WERI-Rb-1 (cell line): Measurements from ENCODE around the gene PPEF1.
"Not testable (repeated sequence)": the region's sequence is repeated elsewhere in the genome, so short reads cannot be mapped to it uniquely, and the experiment has no call there.

Source experiments
- DNase-seq: peaks from one replicate; pipeline ENCODE4 v3.0.0-alpha.2; 2020
- H3K27ac ChIP-seq: fragments of 250-450 bp; sonication (Bioruptor Pico); 2 replicates; pipeline ENCODE4 v1.5.1; 2020; ENCODE audit warnings: mild to moderate bottlenecking, moderate library complexity
- H3K27me3 ChIP-seq: fragments of 250-450 bp; sonication (Bioruptor Pico); 2 replicates; pipeline ENCODE4 v1.5.1; 2021; ENCODE audit warnings: mild to moderate bottlenecking, low read depth, moderate library complexity; ENCODE audit not compliant: insufficient read depth, severe bottlenecking
- H3K36me3 ChIP-seq: fragments of 250-450 bp; sonication (Bioruptor Pico); 2 replicates; pipeline ENCODE4 v1.5.1; 2020; ENCODE audit warnings: mild to moderate bottlenecking, moderate library complexity
- H3K4me3 ChIP-seq: 2 replicates; pipeline ENCODE4 v1.5.1; 2011; ENCODE audit warnings: low read depth, mild to moderate bottlenecking, control low read depth, low read length
- H3K9me3 ChIP-seq: fragments of 250-450 bp; sonication (Bioruptor Pico); 2 replicates; pipeline ENCODE4 v1.5.1; 2021; ENCODE audit warnings: mild to moderate bottlenecking, moderate library complexity; ENCODE audit not compliant: severe bottlenecking
- TF ChIP-seq, protein P1 (sequence below): IDR thresholded peaks from 2 replicates; pipeline ENCODE4 v1.5.1; 2011; ENCODE audit warnings: low read depth, mild to moderate bottlenecking, control low read depth, inconsistent platforms, low read length

The PPEF1 gene

DNA sequence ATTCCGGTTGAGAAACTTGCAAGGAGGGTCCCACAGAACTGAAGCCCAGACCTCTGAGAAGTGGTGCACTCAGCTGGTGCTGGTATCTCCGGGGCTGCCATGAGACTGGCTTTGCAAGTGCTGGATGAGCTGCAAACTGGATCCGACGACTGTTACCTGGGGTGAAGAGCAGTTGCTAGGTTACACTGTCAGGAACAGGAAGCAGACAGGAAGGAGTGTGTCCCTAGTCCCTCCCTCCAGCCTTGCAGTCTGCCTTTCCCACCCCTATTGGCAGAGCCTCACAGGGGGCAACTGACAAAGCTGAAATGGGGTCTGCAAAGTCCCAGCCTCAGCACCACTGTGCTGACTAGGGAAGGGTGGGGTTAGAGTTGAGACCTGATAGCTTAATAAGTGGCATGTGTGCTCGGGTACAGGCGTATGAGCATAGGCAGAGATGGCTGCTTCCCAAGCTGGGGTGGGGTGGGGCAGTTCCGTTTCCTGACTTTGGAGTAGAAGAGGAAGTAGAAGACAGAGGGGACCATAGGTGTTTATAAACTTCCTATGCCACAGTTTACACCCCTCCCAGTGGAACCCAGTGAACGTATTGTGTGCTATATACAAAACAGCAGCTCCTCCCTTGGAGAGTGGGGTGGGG is 18.0 kb downstream of the PPEF1 start:
- no peak overlapping the region for H3K4me3 ChIP-seq
- TF ChIP-seq, protein P1, sequence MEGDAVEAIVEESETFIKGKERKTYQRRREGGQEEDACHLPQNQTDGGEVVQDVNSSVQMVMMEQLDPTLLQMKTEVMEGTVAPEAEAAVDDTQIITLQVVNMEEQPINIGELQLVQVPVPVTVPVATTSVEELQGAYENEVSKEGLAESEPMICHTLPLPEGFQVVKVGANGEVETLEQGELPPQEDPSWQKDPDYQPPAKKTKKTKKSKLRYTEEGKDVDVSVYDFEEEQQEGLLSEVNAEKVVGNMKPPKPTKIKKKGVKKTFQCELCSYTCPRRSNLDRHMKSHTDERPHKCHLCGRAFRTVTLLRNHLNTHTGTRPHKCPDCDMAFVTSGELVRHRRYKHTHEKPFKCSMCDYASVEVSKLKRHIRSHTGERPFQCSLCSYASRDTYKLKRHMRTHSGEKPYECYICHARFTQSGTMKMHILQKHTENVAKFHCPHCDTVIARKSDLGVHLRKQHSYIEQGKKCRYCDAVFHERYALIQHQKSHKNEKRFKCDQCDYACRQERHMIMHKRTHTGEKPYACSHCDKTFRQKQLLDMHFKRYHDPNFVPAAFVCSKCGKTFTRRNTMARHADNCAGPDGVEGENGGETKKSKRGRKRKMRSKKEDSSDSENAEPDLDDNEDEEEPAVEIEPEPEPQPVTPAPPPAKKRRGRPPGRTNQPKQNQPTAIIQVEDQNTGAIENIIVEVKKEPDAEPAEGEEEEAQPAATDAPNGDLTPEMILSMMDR, result no peak
- DNase-seq, result no peak
- no peak overlapping the region for H3K27ac ChIP-seq
- no peaks in the 10 kb centered on the region for H3K9me3 ChIP-seq
- no peaks in the 10 kb centered on the region for H3K27me3 ChIP-seq
- H3K36me3 ChIP-seq, result peaks cover 19% of the 10 kb centered on the region

DNA sequence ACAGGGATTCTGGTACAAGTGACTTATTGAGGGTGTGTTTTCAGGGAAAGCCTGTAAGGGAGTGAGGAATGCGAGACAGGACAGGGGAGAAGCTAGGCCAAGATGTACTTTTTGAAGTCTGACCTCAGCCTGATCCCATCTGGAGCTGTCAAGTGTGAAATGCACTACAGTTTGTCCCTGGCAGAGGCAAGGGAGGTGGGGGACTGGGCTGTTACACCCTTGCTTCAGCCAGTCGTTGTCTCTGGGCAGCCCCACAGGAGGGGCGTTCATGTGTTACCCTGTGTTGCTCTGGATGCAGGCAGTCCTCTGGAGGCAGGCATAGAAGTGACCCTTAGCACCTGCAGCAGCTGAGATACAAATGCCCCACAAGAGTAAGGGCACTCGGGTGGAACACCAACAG is 25.8 kb downstream of the PPEF1 start:
- no peak for DNase-seq
- H3K9me3 ChIP-seq, result peaks cover 5% of the 10 kb centered on the region
- H3K27ac ChIP-seq, result no peak overlapping the region
- no peaks in the 10 kb centered on the region for H3K27me3 ChIP-seq
- no peak overlapping the region for H3K4me3 ChIP-seq
- TF ChIP-seq, protein P1, result no peak
- H3K36me3 ChIP-seq, result peaks cover 28% of the 10 kb centered on the region

DNA sequence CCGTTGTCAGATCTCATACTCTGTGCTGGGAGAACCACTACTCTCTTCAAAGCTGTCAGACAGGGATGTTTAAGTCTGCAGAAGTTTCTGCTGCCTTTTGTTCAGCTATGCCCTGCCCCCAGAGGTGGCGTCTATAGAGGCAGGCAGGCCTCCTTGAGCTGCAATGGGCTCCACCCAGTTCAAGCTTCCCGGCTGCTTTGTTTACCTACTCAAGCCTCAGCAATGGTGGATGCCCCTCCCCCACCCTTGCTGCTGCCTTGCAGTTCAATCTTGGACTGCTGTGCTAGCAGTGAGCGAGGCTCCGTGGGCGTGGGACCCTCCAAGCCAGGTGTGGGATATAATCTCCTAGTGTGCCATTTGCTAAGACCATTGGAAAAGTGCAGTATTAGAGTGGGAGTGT is 32.2 kb downstream of the PPEF1 start:
- H3K27ac ChIP-seq, H3K9me3 ChIP-seq, H3K4me3 ChIP-seq, H3K27me3 ChIP-seq: not testable (repeated sequence)
- H3K36me3 ChIP-seq, result peaks cover 13% of the 10 kb centered on the region
- peak; percentile 27 for DNase-seq

DNA sequence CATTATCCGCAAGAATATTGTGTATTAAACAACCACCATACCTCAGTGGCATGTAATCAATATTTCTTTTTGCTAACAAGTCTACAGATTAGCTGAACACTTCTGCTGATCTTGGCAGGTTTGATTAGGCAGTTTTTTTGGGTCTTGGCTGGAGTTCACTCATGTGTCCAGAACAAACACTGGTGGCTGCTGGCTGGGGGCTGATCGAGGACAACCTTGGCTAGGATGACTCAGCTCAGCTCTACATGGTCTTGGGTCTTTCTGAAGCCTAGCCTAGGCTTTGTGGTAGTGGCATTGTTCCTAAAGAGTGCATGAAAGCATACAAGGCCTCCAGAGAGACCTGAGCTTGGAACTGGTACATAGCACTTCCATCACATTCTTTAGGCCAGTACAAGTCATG is 41.1 kb downstream of the PPEF1 start:
- DNase-seq, result no peak
- Histone ChIP-seq H3K36me3 (peaks cover 13% of the 10 kb centered on the region), H3K9me3 (peaks cover 2% of the 10 kb centered on the region), H3K27ac (no peak overlapping the region), H3K4me3 (no peak overlapping the region), H3K27me3 (no peaks in the 10 kb centered on the region)
- TF ChIP-seq, protein P1, result no peak

DNA sequence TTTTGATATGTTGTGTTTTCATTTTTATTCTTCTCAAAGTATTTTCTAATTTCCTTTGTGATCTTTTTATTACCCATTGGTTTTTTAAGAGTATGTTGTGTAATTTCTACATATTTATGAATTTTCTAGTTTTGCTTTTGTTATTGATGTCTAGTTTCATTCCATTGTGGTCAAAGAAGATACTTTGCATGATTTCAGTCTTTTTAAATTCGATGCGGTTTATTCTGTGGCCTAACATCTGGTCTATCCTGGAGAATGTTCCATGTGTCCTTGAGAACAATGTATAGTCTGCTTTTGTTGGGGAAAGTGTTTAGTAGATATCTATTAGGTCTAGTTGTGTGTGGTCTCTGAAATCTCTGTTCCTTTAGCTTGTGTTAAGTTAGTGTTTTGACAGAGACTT is 46.2 kb downstream of the PPEF1 start:
- H3K9me3 ChIP-seq, result peaks cover 2% of the 10 kb centered on the region
- DNase-seq, result no peak
- H3K27ac ChIP-seq, result no peak overlapping the region
- no peak overlapping the region for H3K4me3 ChIP-seq
- H3K27me3 ChIP-seq, result no peaks in the 10 kb centered on the region
- peaks cover 23% of the 10 kb centered on the region for H3K36me3 ChIP-seq
- TF ChIP-seq, protein P1, result no peak

DNA sequence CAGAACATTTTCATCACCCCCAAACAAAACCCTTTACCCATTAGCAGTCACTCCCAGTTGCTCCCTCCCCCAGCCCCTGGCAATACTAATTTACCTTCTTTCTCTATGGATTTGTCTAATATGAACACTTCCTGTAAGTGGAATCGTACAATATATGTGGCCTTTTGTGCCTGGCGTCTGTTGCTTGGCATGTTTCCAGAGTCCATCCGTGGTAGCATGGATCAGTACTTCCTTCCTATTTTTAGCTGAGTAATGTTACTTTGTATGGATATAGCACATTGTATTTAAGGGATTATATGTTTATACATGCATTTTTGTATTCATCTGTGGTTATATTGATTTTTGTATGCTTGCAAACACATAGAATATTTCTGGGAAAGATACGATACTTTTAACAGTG is 48.2 kb downstream of the PPEF1 start:
- Histone ChIP-seq H3K4me3 (no peak overlapping the region), H3K36me3 (peaks cover 18% of the 10 kb centered on the region), H3K27ac (no peak overlapping the region), H3K9me3 (peaks cover 2% of the 10 kb centered on the region), H3K27me3 (no peaks in the 10 kb centered on the region)
- no peak for DNase-seq
- TF ChIP-seq, protein P1, result no peak
